ENCODE results near the gene SMIM31. TPM values are rescaled to one million over a fixed set of nuclear protein-coding genes. Genes with fewer than 3 reads are reported as not detected.

Gene SMIM31
- total RNA-seq = not detected

GRCh38 chr4:164753873-164754488, at the start of gene SMIM31:
Gene SMIM31 (plus strand): TSS chr4:164754131. CDS start chr4:164770444, 16,313 bp downstream.
- Histone ChIP-seq H3K4me1 (no peaks in the 10 kb centered on the region), H3K4me3 (no peak within 1 kb of the TSS), H3K27ac (no peak within 1 kb of the TSS), H3K27me3 (no peaks in the 10 kb centered on the region), H3K9me3 (no peaks in the 10 kb centered on the region), H3K36me3 (no peaks in the 10 kb centered on the region)
- WGBS = 70% methylated on average over 7 of the region's 7 CpGs
- DNase-seq (ENCODE audit: low spot score in 2 of 2) = no peak
- no peak for TF ChIP-seq POLR2A (IDR thresholded peaks at IDR 0.05)
- no peak for TF ChIP-seq POLR2AphosphoS5 (IDR thresholded peaks at IDR 0.05)
- TF ChIP-seq EP300 (IDR thresholded peaks at IDR 0.05) = no peak
- no peak for TF ChIP-seq CTCF (IDR thresholded peaks at IDR 0.05)

GRCh38 chr4:164706675-164707074, 47.3 kb upstream of the SMIM31 start:
- 76% methylated on average over 3 of the region's 4 CpGs for whole genome bisulfite sequencing
- no peaks in the 10 kb centered on the region for H3K4me1 ChIP-seq
- TF ChIP-seq CTCF (IDR thresholded peaks at IDR 0.05) (no peak), POLR2A (IDR thresholded peaks at IDR 0.05) (no peak), EP300 (IDR thresholded peaks at IDR 0.05) (no peak), POLR2AphosphoS5 (IDR thresholded peaks at IDR 0.05) (no peak)

GRCh38 chr4:164716901-164717300, 37.0 kb upstream of the SMIM31 start:
- Histone ChIP-seq H3K9me3 (no peaks in the 10 kb centered on the region), H3K27ac (no peak overlapping the region), H3K27me3 (no peaks in the 10 kb centered on the region), H3K4me1 (no peaks in the 10 kb centered on the region), H3K4me3 (no peak overlapping the region), H3K36me3 (no peaks in the 10 kb centered on the region)
- no peak for DNase-seq (ENCODE audit: low spot score in 2 of 2)
- 78% methylated on average over 3 of the region's 3 CpGs for WGBS
- TF ChIP-seq POLR2AphosphoS5 (IDR thresholded peaks at IDR 0.05) (no peak), CTCF (IDR thresholded peaks at IDR 0.05) (peak in 1 of 2 donors; percentile 4), EP300 (IDR thresholded peaks at IDR 0.05) (no peak)

More at GRCh38 chr4:164706675-164707074, 47.3 kb upstream of the SMIM31 start:
- Histone ChIP-seq H3K4me3 (no peak overlapping the region), H3K36me3 (no peaks in the 10 kb centered on the region), H3K27ac (no peak overlapping the region), H3K27me3 (no peaks in the 10 kb centered on the region), H3K9me3 (no peaks in the 10 kb centered on the region)
- DNase-seq (ENCODE audit: low spot score in 2 of 2) = no peak

GRCh38 chr4:164718827-164719226, 35.1 kb upstream of the SMIM31 start:
- TF ChIP-seq POLR2A (IDR thresholded peaks at IDR 0.05) (no peak), EP300 (IDR thresholded peaks at IDR 0.05) (no peak), CTCF (IDR thresholded peaks at IDR 0.05) (no peak), POLR2AphosphoS5 (IDR thresholded peaks at IDR 0.05) (no peak)
- H3K27me3 ChIP-seq = no peaks in the 10 kb centered on the region
- no peak overlapping the region for H3K27ac ChIP-seq
- H3K4me3 ChIP-seq = no peak overlapping the region
- WGBS = 87% methylated on average over 2 of the region's 2 CpGs
- DNase-seq (ENCODE audit: low spot score in 2 of 2) = no peak
- H3K36me3 ChIP-seq = no peaks in the 10 kb centered on the region
- no peaks in the 10 kb centered on the region for H3K4me1 ChIP-seq
- H3K9me3 ChIP-seq = no peaks in the 10 kb centered on the region

GRCh38 chr4:164725066-164725465, 28.9 kb upstream of the SMIM31 start:
- Histone ChIP-seq H3K36me3 (no peaks in the 10 kb centered on the region), H3K27me3 (no peaks in the 10 kb centered on the region), H3K4me3 (no peak overlapping the region), H3K9me3 (no peaks in the 10 kb centered on the region), H3K27ac (no peak overlapping the region), H3K4me1 (no peaks in the 10 kb centered on the region)
- no peak for DNase-seq (ENCODE audit: low spot score in 2 of 2)
- 78% methylated on average over 4 of the region's 4 CpGs for WGBS
- TF ChIP-seq POLR2AphosphoS5 (IDR thresholded peaks at IDR 0.05) = no peak
- no peak for TF ChIP-seq POLR2A (IDR thresholded peaks at IDR 0.05)
- no peak for TF ChIP-seq EP300 (IDR thresholded peaks at IDR 0.05)
- no peak for TF ChIP-seq CTCF (IDR thresholded peaks at IDR 0.05)
